Measurements from ENCODE around the gene GRM8.
A peak's percentile ranks its signal among the peaks of the same experiment; 100 is the strongest.

Gene GRM8

DNA sequence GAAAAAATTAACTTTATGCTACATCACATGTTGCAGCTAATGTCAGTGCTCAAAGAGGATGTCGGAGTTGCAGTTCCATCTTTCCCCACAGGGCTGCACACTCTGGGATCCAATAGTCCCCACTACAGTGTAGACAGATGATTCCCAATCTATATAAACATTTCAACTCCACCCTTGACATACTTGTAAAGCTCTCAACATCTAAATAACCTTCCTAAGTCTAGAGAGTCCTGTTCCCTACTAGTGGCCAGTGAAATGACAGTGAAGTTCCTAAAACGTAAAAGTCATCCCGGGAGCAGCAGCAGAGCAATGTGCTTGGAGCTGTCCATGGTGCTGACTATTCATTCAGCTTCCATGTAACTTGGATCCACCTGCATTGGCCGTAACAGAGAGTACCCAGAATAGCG, 145.1 kb downstream of the GRM8 start:
- peak; percentile 98 for TF ChIP-seq REST (IDR thresholded peaks at IDR 0.05; ENCODE audit: low read depth)
- TF ChIP-seq USF1 (IDR thresholded peaks at IDR 0.05), result no peak
- peak; percentile 80 for TF ChIP-seq TEAD4 (IDR thresholded peaks at IDR 0.05)
- TF ChIP-seq RAD21 (IDR thresholded peaks at IDR 0.05; ENCODE audit: low read depth), result peak; percentile 13; the same call in 1 of the 2 replicates

- no peak for TF ChIP-seq RAD21 (IDR thresholded peaks at IDR 0.05; ENCODE audit: low read depth)
- TF ChIP-seq CREB1 (IDR thresholded peaks at IDR 0.05; ENCODE audit: low read depth), result no peak
- no peak for TF ChIP-seq EP300 (IDR thresholded peaks at IDR 0.05; ENCODE audit: borderline replicate concordance)
- no peak for TF ChIP-seq REST (IDR thresholded peaks at IDR 0.05; ENCODE audit: low read depth)
- no peak for TF ChIP-seq FOXM1 (IDR thresholded peaks at IDR 0.05; ENCODE audit: borderline replicate concordance, low read depth)
- no peak for TF ChIP-seq TAF1 (IDR thresholded peaks at IDR 0.05; ENCODE audit: low read depth)
- no peak for TF ChIP-seq NFIC (IDR thresholded peaks at IDR 0.05)
- TF ChIP-seq, protein P1, sequence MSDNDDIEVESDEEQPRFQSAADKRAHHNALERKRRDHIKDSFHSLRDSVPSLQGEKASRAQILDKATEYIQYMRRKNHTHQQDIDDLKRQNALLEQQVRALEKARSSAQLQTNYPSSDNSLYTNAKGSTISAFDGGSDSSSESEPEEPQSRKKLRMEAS (IDR thresholded peaks at IDR 0.05), result no peak
- TF ChIP-seq ZBTB7A (IDR thresholded peaks at IDR 0.05; ENCODE audit: low read depth), result no peak
- TF ChIP-seq CEBPB (IDR thresholded peaks at IDR 0.05), result no peak
- no peak for TF ChIP-seq EGR1 (IDR thresholded peaks at IDR 0.05)
- no peak for TF ChIP-seq TCF12 (IDR thresholded peaks at IDR 0.05; ENCODE audit: low read depth)
- TF ChIP-seq USF1 (IDR thresholded peaks at IDR 0.05), result no peak
- TF ChIP-seq TEAD4 (IDR thresholded peaks at IDR 0.05), result no peak
- TF ChIP-seq YY1 (IDR thresholded peaks at IDR 0.05; ENCODE audit: low read depth), result no peak
These were observed 159.4 kb downstream of the GRM8 start for GRCh38 chr7:127093340-127093739.

DNA sequence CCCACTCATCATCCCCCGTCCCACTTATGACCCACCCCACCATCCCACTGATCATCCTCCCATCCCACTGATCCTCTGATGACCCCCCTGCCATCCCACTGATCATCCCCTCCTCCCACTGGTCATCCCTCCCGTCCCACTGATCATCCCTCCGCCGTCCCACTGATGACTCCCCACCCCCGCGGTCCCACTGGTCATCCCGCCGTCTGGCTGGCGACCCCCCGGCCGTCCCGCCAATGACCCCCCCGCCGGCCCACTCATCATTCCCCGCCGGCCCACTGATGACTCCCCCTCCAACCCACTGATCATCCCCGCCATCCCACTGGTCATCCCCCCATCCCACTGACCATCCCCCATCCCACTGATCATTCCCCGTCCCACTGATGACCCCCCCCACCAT, 161.1 kb downstream of the GRM8 start:
- no peak for TF ChIP-seq USF1 (IDR thresholded peaks at IDR 0.05)

DNA sequence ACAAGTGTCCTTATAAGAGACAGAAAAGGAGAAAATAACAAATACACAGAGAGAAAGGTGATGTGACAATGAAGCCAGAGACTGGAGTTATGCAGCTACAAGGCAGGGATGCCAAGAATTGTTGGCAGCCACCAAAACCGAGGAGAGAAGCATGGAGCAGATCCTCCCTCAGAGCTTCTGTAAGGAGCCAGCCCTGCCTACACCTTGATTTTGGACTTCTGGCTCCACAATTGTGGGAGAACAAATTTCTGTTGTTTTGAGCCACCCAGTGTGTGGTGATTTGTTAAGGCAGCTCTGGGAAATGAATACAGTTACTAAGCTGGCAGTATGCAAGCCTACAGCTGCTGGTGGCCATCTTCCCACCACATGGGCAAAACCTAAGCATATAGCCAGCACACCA, 163.6 kb downstream of the GRM8 start:
- TF ChIP-seq USF1 (IDR thresholded peaks at IDR 0.05), result no peak
- no peak for TF ChIP-seq CREB1 (IDR thresholded peaks at IDR 0.05; ENCODE audit: low read depth)
- TF ChIP-seq EP300 (IDR thresholded peaks at IDR 0.05; ENCODE audit: borderline replicate concordance), result no peak
- no peak for TF ChIP-seq EGR1 (IDR thresholded peaks at IDR 0.05)
- TF ChIP-seq TEAD4 (IDR thresholded peaks at IDR 0.05), result no peak
- no peak for TF ChIP-seq RAD21 (IDR thresholded peaks at IDR 0.05; ENCODE audit: low read depth)
- TF ChIP-seq REST (IDR thresholded peaks at IDR 0.05; ENCODE audit: low read depth), result no peak
- TF ChIP-seq TAF1 (IDR thresholded peaks at IDR 0.05; ENCODE audit: low read depth), result no peak
- TF ChIP-seq NFIC (IDR thresholded peaks at IDR 0.05), result no peak
- TF ChIP-seq, protein P1 (IDR thresholded peaks at IDR 0.05), result no peak
- TF ChIP-seq ZBTB7A (IDR thresholded peaks at IDR 0.05; ENCODE audit: low read depth), result no peak
- TF ChIP-seq FOXM1 (IDR thresholded peaks at IDR 0.05; ENCODE audit: borderline replicate concordance, low read depth), result no peak
- no peak for TF ChIP-seq CEBPB (IDR thresholded peaks at IDR 0.05)
- no peak for TF ChIP-seq YY1 (IDR thresholded peaks at IDR 0.05; ENCODE audit: low read depth)
- no peak for TF ChIP-seq TCF12 (IDR thresholded peaks at IDR 0.05; ENCODE audit: low read depth)

Data from Ishikawa (cell line).